ENCODE data around the gene BTRC.

DNA sequence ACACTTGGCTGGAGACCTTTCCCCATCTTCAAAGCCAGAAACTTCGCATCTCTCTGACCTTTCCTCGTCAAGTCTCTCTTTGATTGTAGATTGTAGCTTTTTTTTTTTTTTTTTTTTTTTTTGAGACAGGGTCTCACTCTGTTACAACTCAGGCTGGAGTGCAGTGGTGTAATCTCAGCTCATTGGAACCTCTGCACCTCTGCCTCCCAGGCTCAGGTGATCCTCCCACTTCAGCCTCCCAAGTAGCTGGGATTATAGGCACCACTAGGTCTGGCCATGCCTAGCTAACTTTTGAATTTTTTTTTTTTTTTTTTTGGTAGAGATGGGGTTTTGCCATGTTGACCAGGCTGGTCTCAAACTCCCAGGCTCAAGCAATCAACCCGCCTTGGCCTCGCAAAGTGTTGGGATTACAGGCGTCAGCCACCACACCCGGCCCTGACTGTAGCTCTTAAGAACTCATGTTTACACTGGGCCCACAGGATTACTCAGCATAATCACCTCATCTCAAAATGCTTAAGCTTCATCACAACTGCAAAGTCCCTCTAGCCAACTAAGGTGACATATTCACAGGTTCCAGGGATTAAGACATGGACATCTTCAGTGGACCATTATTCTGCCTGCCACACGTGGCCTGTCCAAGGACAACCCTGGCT, 222.4 kb downstream of the BTRC start:
- TF ChIP-seq POLR2A (IDR thresholded peaks at IDR 0.05; ENCODE audit: low read length) (no peak), GATA1 (IDR thresholded peaks at IDR 0.05; ENCODE audit: low read depth, low read length) (no peak)
